ENCODE results near the gene CMIP.

Gene CMIP

GRCh38 chr16:81514041-81514559 is 69.5 kb downstream of the CMIP start:
- no peaks in the 10 kb centered on the region for H3K9me3 ChIP-seq (ENCODE audit: insufficient read depth, low read depth, low read length)
- H3K4me1 ChIP-seq (ENCODE audit: insufficient read depth, low read length), result peaks cover 7% of the 10 kb centered on the region
- H3K27ac ChIP-seq (ENCODE audit: low read length), result no peak overlapping the region
- no peak overlapping the region for H3K9ac ChIP-seq (ENCODE audit: low read depth, low read length)
- H3K27me3 ChIP-seq (ENCODE audit: insufficient read depth, low read length), result no peaks in the 10 kb centered on the region
- H3K36me3 ChIP-seq (ENCODE audit: insufficient read depth, low read depth, low read length), result 0 out of 2 replicates have a peak, but pooled peaks cover 9% of the 10 kb centered on the region
- H3K4me3 ChIP-seq (ENCODE audit: low read length), result no peak overlapping the region

GRCh38 chr16:81514568-81515258 is 70.1 kb downstream of the CMIP start:
- Histone ChIP-seq H3K4me3 (ENCODE audit: low read length) (no peak overlapping the region), H3K27ac (ENCODE audit: low read length) (no peak overlapping the region), H3K9ac (ENCODE audit: low read depth, low read length) (no peak overlapping the region), H3K9me3 (ENCODE audit: insufficient read depth, low read depth, low read length) (no peaks in the 10 kb centered on the region), H3K36me3 (ENCODE audit: insufficient read depth, low read depth, low read length) (0 out of 2 replicates have a peak, but pooled peaks cover 9% of the 10 kb centered on the region), H3K27me3 (ENCODE audit: insufficient read depth, low read length) (no peaks in the 10 kb centered on the region), H3K4me1 (ENCODE audit: insufficient read depth, low read length) (peaks cover 7% of the 10 kb centered on the region)

- Histone ChIP-seq H3K9ac (ENCODE audit: low read depth, low read length) (no peak overlapping the region), H3K4me3 (ENCODE audit: low read length) (no peak overlapping the region), H3K36me3 (ENCODE audit: insufficient read depth, low read depth, low read length) (0 out of 2 replicates have a peak, but pooled peaks cover 9% of the 10 kb centered on the region), H3K9me3 (ENCODE audit: insufficient read depth, low read depth, low read length) (no peaks in the 10 kb centered on the region), H3K27me3 (ENCODE audit: insufficient read depth, low read length) (no peaks in the 10 kb centered on the region), H3K27ac (ENCODE audit: low read length) (no peak overlapping the region), H3K4me1 (ENCODE audit: insufficient read depth, low read length) (peaks cover 7% of the 10 kb centered on the region)
Measured at GRCh38 chr16:81515281-81515680, 70.7 kb downstream of the CMIP start.

DNA sequence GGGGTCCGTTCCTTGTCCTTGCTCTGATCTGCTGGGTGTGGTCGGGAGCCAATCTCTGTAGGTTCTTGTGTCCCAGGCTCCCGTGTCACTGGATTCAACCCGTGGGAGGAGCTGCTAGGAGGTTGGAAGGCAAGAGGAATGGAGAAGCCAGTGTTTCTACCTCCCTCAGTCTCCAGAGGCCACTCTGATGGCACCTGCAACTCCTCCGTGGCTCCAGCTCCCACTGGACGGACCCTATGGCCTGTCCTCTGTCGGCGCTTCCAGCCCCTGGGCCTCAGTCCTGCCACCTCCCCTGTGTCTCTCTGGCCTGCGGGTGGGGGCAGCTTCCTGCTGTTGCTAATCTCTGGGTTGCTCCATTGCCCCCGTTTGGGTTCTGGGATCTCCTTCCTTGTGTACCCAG is 71.1 kb downstream of the CMIP start:
- Histone ChIP-seq H3K27ac (ENCODE audit: low read length) (no peak overlapping the region), H3K4me1 (ENCODE audit: insufficient read depth, low read length) (peaks cover 7% of the 10 kb centered on the region), H3K36me3 (ENCODE audit: insufficient read depth, low read depth, low read length) (0 out of 2 replicates have a peak, but pooled peaks cover 9% of the 10 kb centered on the region), H3K9me3 (ENCODE audit: insufficient read depth, low read depth, low read length) (no peaks in the 10 kb centered on the region), H3K4me3 (ENCODE audit: low read length) (no peak overlapping the region), H3K27me3 (ENCODE audit: insufficient read depth, low read length) (no peaks in the 10 kb centered on the region), H3K9ac (ENCODE audit: low read depth, low read length) (no peak overlapping the region)

GRCh38 chr16:81516478-81517149 is 72.0 kb downstream of the CMIP start:
- Histone ChIP-seq H3K9me3 (ENCODE audit: insufficient read depth, low read depth, low read length) (no peaks in the 10 kb centered on the region), H3K4me1 (ENCODE audit: insufficient read depth, low read length) (peaks cover 7% of the 10 kb centered on the region), H3K36me3 (ENCODE audit: insufficient read depth, low read depth, low read length) (0 out of 2 replicates have a peak, but pooled peaks cover 9% of the 10 kb centered on the region), H3K9ac (ENCODE audit: low read depth, low read length) (no peak overlapping the region), H3K4me3 (ENCODE audit: low read length) (no peak overlapping the region), H3K27me3 (ENCODE audit: insufficient read depth, low read length) (no peaks in the 10 kb centered on the region), H3K27ac (ENCODE audit: low read length) (no peak overlapping the region)

GRCh38 chr16:81517150-81517499 is 72.5 kb downstream of the CMIP start:
- peaks cover 7% of the 10 kb centered on the region for H3K4me1 ChIP-seq (ENCODE audit: insufficient read depth, low read length)
- H3K27me3 ChIP-seq (ENCODE audit: insufficient read depth, low read length), result no peaks in the 10 kb centered on the region
- H3K4me3 ChIP-seq (ENCODE audit: low read length), result no peak overlapping the region
- 0 out of 2 replicates have a peak, but pooled peaks cover 9% of the 10 kb centered on the region for H3K36me3 ChIP-seq (ENCODE audit: insufficient read depth, low read depth, low read length)
- no peak overlapping the region for H3K27ac ChIP-seq (ENCODE audit: low read length)
- H3K9ac ChIP-seq (ENCODE audit: low read depth, low read length), result no peak overlapping the region
- no peaks in the 10 kb centered on the region for H3K9me3 ChIP-seq (ENCODE audit: insufficient read depth, low read depth, low read length)

DNA sequence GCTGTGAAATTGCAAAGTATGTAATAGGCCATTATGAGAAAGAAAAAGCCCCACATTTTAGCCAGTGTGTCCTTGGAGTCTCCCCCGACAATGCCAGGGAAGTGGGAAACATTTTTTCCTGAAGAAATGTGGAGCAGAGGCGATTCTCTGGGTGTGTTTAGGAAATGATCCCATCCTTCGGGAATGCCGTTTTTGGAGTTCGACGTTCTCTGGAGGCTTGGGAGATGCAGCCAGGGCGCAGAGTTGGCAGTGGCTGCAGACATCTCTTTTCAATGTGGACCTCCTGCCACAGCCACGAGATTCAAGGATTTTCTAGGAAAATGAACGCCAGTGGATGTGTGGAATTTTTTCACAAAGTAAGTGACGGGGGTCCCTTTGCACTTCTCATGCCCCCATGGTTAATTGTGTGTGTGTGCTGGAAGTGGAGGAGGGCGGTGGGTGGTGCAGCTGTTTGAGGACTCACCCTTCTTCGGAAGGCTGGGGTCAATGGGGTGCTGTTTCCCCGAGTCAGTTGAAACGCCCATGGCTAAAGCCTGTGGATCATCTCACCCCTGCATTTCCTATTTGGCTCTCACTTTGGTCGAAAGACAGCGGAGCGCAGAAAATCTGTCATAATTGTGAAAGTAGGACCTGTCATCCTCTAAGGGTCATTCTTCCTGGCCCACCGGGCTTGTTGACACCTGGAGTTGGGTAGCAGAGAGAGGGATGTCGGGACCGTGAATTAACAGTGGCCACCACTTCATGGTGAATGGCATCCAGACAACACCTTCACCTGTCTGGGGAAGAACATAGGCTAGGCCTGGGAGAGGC is 73.2 kb downstream of the CMIP start:
- no peaks in the 10 kb centered on the region for H3K9me3 ChIP-seq (ENCODE audit: insufficient read depth, low read depth, low read length)
- H3K9ac ChIP-seq (ENCODE audit: low read depth, low read length), result no peak overlapping the region
- no peaks in the 10 kb centered on the region for H3K27me3 ChIP-seq (ENCODE audit: insufficient read depth, low read length)
- H3K4me1 ChIP-seq (ENCODE audit: insufficient read depth, low read length), result peaks cover 7% of the 10 kb centered on the region
- no peak overlapping the region for H3K27ac ChIP-seq (ENCODE audit: low read length)
- H3K4me3 ChIP-seq (ENCODE audit: low read length), result no peak overlapping the region
- 0 out of 2 replicates have a peak, but pooled peaks cover 9% of the 10 kb centered on the region for H3K36me3 ChIP-seq (ENCODE audit: insufficient read depth, low read depth, low read length)

DNA sequence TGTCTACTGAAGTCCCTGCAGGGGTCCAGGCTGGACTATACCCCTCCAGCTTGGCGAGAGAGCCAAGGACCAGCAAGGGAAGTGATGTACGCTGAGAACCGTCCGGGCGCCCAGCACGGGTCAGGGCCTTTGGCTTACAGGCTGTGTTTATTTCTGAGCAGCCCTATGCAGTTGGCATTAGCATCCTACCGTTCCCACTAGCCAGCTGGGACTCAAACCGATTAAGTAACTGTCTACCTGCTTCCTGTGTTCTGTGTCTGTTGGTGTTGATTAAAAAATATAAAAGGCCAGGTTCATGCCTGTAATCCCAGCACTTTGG is 73.8 kb downstream of the CMIP start:
- no peak overlapping the region for H3K4me3 ChIP-seq (ENCODE audit: low read length)
- H3K9ac ChIP-seq (ENCODE audit: low read depth, low read length), result no peak overlapping the region
- peaks cover 5% of the 10 kb centered on the region for H3K4me1 ChIP-seq (ENCODE audit: insufficient read depth, low read length)
- H3K36me3 ChIP-seq (ENCODE audit: insufficient read depth, low read depth, low read length), result 0 out of 2 replicates have a peak, but pooled peaks cover 9% of the 10 kb centered on the region
- no peak overlapping the region for H3K27ac ChIP-seq (ENCODE audit: low read length)
- H3K27me3 ChIP-seq (ENCODE audit: insufficient read depth, low read length), result no peaks in the 10 kb centered on the region
- H3K9me3 ChIP-seq (ENCODE audit: insufficient read depth, low read depth, low read length), result no peaks in the 10 kb centered on the region

- H3K9ac ChIP-seq (ENCODE audit: low read depth, low read length), result no peak overlapping the region
- no peak overlapping the region for H3K4me3 ChIP-seq (ENCODE audit: low read length)
- H3K4me1 ChIP-seq (ENCODE audit: insufficient read depth, low read length), result no peaks in the 10 kb centered on the region
- 0 out of 2 replicates have a peak, but pooled peaks cover 13% of the 10 kb centered on the region for H3K36me3 ChIP-seq (ENCODE audit: insufficient read depth, low read depth, low read length)
- no peaks in the 10 kb centered on the region for H3K9me3 ChIP-seq (ENCODE audit: insufficient read depth, low read depth, low read length)
- H3K27me3 ChIP-seq (ENCODE audit: insufficient read depth, low read length), result no peaks in the 10 kb centered on the region
- no peak overlapping the region for H3K27ac ChIP-seq (ENCODE audit: low read length)
Measured at GRCh38 chr16:81519301-81520150, 74.9 kb downstream of the CMIP start.

DNA sequence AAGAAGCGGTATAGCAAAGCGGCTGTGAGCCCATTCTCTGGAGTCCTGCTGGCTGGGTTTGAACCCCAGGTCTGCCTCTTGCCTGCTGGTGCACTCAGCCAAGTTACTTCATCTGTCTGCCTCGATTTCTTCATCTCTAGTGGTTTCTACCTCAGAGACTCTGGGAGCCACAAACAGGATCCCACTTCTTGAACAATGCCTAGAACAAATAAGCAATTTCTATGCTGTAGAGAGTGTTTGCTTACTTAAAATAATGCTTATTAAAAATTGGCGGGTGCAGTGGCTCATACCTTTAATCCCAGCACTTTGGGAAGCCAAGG is 75.5 kb downstream of the CMIP start:
- Histone ChIP-seq H3K36me3 (ENCODE audit: insufficient read depth, low read depth, low read length) (0 out of 2 replicates have a peak, but pooled peaks cover 13% of the 10 kb centered on the region), H3K27ac (ENCODE audit: low read length) (no peak overlapping the region), H3K9me3 (ENCODE audit: insufficient read depth, low read depth, low read length) (no peaks in the 10 kb centered on the region), H3K9ac (ENCODE audit: low read depth, low read length) (no peak overlapping the region), H3K4me1 (ENCODE audit: insufficient read depth, low read length) (no peaks in the 10 kb centered on the region), H3K27me3 (ENCODE audit: insufficient read depth, low read length) (no peaks in the 10 kb centered on the region), H3K4me3 (ENCODE audit: low read length) (no peak overlapping the region)

DNA sequence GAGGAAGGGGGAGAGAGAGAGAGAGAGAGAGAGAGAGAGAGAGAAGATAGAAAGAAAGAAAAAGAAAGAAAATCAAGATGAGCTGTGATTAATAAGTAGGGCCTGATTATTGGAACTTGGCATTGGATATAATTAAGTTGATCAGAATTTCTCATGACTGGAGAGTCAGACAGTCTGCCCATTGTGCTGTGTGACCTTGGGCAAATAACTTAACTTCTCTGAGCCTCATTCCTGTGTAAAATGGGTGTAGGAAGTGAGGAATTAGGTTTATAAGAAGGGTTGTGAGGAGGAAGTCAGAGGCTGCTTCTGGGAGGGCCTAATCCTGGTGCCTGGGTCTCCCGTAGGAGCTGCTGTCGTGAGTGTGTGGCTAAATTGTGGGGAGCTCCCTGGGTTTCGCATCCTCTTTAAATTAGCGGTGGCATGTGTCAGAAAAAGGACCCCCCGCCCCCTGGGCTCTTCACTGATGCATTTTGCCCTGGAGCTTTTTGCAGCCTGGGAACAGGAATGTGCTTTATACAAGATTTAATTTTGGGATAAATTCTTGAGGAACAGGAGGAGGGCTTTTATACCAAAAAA is 76.0 kb downstream of the CMIP start:
- no peaks in the 10 kb centered on the region for H3K4me1 ChIP-seq (ENCODE audit: insufficient read depth, low read length)
- H3K9me3 ChIP-seq (ENCODE audit: insufficient read depth, low read depth, low read length), result no peaks in the 10 kb centered on the region
- no peaks in the 10 kb centered on the region for H3K27me3 ChIP-seq (ENCODE audit: insufficient read depth, low read length)
- H3K36me3 ChIP-seq (ENCODE audit: insufficient read depth, low read depth, low read length), result 0 out of 2 replicates have a peak, but pooled peaks cover 13% of the 10 kb centered on the region
- no peak overlapping the region for H3K4me3 ChIP-seq (ENCODE audit: low read length)
- no peak overlapping the region for H3K9ac ChIP-seq (ENCODE audit: low read depth, low read length)
- H3K27ac ChIP-seq (ENCODE audit: low read length), result no peak overlapping the region
